HG03108 (cell line): ENCODE measurements around the gene HPS4.
"Not testable (repeated sequence)": the region's sequence is repeated elsewhere in the genome, so short reads cannot be mapped to it uniquely, and the experiment has no call there.

ENCODE experiments used
- ATAC-seq: cut with Tn5 transposase; IDR thresholded peaks from one replicate; pipeline ENCODE4 v1.9.1; 2021; ENCODE audit warnings: moderate library complexity; ENCODE audit not compliant: unreplicated experiment

Gene HPS4

GRCh38 chr22:26483439-26484359 is at the start of gene HPS4, which contains the start of gene SRRD:
Gene HPS4, minus strand, starts transcription at chr22:26483783. Its CDS starts 2,021 bp downstream, at chr22:26481762.
Gene SRRD, plus strand, starts transcription at chr22:26483877. Its CDS starts 14 bp downstream, at chr22:26483891.
- peak; percentile 45 for ATAC-seq

DNA sequence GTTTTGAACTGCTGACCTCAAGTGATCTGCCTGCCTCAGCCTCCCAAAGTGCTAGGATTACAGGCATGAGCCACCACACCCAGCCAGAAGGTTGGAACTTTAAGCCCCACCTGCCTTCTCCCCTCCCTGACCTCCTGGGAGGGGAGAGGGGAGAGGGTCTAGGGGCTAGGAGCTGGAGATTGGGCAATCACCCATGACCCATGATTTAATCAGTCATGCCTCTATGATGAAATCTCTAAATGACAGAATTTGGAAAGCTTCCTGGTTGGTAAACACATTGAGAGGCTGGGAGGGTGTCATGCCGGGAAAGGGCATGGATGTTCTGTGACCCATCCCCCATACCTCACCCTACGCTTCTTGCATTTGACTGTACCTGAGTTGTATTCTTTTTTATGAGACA is 45.8 kb upstream of the HPS4 start:
- ATAC-seq: no peak

GRCh38 chr22:26528518-26528917 is 44.9 kb upstream of the HPS4 start:
- not testable (repeated sequence) for ATAC-seq

DNA sequence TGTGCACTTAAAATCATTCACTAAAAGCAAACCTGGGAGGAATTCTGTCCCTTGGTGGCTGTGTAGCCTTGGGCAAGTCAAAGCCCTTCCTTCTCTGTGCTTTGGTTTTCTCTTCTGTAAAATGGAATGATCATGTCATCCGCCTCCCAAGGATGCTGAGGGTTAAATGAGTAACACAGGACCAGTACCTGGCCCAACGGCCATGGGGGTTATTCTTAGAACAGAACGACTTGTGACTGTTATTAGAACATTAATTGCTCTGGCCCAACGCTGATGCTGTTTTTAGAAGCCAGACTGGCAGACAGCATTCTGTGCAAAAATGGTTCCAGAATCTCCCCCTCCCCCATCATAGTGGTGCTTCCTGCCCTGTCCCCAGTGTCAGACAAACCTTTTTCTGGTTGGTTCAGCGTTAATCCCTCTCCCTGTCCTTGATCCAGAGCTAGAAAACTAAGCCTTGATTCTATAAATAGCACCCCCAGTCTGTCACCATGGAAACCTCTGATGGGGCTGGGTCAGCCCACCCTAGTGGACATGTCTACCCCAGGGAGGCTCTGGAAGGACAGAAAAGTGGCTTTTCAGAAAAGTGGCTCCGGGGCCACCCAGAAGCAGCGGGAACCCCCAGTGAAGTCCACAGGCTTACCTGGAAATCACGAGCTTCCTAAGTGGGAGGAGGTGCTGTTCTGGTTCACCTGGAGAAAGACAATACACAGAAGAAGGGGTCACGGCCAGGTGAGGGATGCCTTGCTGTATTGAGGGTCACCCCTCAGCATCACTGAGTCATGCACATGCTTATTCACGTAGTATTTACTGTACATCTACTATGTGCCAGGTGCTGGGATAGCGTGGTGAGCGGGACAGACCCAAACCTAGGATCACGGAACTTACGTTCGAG is 44.2 kb upstream of the HPS4 start:
- ATAC-seq: no peak

DNA sequence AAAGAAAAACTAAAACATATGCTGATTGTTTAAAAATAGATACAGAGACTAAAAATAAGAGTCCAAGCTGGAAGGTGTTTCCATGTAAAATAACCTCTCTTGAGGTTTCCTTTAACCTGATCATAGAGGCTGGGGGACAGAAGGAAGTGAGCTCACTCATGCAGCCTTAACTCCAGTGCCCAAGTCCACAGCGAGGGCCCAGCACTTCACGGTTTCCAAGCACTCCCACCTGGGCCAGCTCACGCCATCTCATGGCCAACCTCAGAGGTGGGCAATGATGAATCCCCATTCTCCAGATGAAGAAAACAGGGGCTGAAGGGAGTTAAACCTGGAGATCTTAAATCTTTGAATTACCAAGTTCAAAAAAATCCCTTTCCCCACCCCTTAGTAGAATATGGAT is 43.6 kb upstream of the HPS4 start:
- ATAC-seq: no peak

GRCh38 chr22:26525946-26526564 is 42.5 kb upstream of the HPS4 start:
- no peak for ATAC-seq

- ATAC-seq: no peak
Measured at GRCh38 chr22:26524870-26525269, 41.3 kb upstream of the HPS4 start.

DNA sequence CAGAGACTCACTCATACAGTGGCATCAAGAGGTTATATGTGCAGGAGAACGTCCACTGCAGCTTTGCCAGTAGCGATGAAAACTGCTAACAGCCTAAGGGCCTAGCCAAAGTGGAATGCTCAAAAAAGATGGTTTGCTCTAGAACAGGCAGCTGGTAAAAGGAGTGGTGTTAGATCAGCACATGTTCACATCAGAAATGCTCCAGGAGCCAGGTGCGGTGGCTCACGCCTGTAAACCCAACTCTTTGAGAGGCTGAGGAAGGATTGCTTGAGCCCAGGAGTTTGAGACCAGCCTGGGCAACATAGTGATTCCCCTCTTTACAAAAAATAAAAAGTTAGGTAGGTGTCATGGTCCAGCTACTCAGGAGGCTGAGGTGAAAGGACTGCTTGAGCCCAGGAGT is 39.0 kb upstream of the HPS4 start:
- no peak for ATAC-seq

DNA sequence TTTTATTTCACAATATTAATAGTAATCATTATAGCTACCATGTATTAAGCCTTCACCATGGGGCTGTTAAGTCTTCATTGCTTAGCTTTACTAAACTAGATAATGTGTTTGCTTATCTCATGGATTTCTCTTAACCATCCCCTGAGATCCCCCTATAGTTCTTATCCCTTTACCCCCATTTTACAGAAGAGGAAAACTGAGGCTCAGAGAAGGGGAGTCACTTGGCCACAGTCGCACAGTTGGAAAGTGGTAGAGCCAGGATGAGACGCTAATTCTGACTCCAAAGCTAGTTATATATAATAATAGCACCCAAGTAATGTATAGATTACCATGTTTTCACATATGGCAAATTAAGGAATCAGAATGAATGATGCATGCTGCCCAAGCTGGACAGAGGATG is 38.4 kb upstream of the HPS4 start:
- no peak for ATAC-seq

DNA sequence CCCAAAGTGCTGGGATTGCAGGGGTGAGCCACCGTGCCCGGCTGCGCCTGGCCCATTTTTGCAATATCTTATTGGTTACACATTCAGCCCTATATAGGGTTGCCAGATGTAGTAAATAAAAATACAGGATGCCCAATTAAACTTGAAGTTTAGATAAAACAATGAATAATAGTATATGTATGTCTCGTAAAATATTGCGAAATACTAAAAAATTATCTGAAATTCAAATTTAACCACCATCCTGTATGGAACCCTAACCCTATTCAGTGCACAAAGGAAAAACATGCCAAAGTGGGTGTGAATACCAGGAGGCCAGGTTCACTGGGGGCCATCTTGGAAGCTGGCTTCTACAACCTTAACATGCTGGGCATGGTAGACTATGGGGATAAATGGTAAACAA is 33.8 kb upstream of the HPS4 start:
- ATAC-seq: no peak

GRCh38 chr22:26516503-26516902 is 32.9 kb upstream of the HPS4 start:
- no peak for ATAC-seq

GRCh38 chr22:26515931-26516330 is 32.3 kb upstream of the HPS4 start:
- ATAC-seq: no peak

DNA sequence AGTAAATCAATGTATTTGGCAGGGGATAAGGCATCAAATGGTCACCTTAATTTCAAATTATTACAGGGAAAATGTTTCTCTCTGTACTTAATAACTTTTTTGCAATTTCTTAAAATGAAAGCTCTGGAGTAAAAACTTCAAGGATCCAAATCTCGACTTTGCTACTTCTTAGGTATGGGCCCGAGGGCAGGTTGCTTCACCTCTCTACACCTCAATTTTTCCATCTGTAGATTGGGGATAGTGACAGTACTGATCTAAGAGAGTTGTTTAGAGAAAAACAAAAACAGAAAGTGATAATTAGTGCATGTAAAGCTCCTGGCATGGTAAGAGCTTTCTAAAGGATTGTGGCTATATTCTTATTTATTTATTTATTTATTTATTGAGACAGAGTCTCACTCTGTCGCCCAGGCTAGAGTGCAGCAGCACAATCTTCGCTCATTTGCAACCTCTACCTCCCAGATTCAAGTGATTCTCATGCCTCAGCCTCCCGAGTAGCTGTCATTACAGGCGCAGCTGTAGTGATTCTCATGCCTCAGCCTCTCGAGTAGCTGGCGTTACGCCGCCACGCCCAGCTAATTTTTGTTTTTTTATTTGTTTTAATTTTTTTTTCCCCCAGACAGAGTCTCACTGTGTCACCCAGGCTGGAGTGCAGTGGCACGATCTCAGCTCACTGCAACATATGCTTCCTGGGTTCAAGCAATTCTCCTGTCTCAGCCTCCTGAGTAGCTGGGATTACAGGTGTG is 31.0 kb upstream of the HPS4 start:
- no peak for ATAC-seq

- ATAC-seq: no peak
Measured at GRCh38 chr22:26513838-26514237, 30.3 kb upstream of the HPS4 start.

DNA sequence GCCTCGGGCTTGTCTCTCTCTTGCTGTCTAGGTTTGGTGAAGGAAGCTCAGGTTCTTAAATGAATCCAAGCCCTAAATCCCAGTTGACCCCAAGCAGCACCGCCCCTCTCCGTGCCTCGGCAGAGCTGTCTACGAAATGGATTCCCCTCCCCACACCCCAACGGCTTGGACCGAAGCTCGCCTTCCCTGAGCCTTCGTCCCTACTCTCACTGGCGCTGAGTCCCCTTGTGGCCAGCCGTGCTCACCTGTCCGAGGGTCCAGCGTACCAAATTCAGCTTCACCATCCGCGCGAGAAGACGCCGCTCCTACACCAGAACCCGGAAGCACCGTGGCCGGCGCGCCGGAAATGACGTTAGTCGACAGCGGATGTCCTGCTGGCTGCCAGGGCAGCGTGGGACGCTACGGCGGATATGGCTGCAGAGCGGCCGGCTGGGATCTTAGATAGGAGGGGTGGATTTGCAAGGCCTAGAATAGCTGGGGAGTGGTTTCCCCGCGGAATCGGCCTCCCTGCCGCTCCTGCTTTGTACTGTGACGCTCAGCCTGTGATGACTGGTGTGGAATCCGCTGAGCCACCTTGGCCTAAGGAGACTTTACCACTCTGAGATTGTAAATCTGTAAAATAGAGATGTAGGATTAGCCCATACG is 28.7 kb upstream of the HPS4 start, which contains the start of gene TFIP11:
Gene TFIP11, minus strand, starts transcription at position 325 of the 645 bp plus-strand sequence. CDS start 2,201 bp downstream, outside the sequence.
- ATAC-seq: peak; percentile 93

DNA sequence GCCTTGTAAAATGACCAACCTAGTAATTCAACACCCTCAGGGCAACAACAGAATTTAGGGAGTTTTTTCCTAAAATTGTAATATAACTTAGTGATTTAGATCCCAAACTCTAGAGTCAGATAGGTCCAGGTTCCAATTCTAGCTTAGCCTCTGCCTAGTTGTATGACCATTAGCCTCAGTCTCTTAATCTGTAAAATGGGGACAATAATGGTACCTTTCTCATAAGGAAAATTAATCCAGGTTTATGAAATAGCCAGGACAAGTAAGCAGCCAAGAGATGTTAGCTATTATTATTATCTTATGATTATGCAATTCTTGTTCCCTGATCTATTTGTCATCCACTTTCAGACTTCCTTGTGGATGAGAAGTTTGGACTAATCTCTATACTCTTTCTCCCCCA is 24.6 kb upstream of the HPS4 start:
- no peak for ATAC-seq

DNA sequence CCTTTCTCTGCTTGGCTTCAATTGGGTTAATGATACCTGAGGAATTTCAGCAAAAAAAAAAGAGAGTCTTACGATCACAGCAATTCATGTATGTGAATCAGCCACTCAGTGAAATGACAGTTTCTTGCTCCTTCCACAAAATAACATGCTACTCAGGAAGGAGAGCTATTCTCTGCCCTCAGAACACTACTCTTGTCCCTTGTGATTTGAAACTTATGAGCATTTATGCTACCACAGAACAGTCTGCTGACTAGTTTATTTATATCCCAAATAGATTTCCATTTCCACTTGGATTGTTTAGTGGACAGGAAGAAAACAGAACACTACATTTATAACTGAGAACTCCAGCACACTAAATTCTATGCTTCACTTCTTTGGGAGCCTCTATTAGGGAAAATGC is 20.2 kb upstream of the HPS4 start:
- ATAC-seq: no peak

DNA sequence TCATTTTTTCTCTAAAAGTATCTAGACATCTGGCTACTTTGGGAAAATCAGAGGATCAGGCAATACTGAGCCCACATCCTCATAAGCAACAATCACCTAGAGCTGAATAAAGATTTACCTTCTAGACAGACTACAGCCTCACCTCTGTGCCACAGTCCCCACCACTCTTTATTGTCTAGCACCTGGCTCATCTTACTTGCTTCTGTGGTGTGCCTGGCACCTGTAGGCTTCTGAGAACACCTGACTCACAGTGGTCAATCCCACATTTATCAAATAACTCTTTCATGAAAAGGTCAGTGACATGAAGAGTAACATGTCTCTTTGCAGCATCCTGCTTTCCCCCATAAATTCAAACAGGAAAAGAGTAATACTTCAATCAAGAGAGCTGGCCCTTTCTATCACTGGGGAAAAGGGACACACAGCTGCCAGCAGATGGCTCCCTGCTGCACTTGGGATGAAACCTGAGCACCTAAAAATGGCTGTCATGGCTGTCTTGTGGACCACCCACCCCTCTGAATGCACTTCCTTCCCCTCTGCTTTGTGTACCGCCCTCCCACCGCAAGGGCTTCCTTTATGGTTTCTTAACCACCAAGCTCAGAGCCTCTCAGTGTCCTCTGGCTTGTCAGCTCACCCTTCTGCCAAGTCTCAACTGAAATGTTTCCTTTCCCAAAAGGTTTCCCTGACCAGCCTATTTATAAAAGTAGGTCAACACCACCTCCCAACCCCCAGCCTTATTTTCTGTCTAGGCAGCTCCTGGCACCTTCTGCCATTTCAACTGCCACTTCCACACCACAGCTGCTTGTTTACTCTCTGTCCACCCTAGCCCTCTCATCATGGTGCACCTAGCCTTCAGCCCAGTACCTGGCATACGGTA is 19.3 kb upstream of the HPS4 start:
- no peak for ATAC-seq

GRCh38 chr22:26501996-26502395 is 18.4 kb upstream of the HPS4 start:
- ATAC-seq: no peak
